Upper lobe of left lung (tissue), 6 donors: ENCODE measurements around the gene COL17A1. TPM values are rescaled to one million over a fixed set of nuclear protein-coding genes. Genes with fewer than 3 reads are reported as not detected.
A peak's percentile ranks its signal among the peaks of the same experiment; 100 is the strongest.

Experiments
- ATAC-seq, 2 donors: fragments of 200-7000 bp; cut with Tn5 transposase; one replicate each; pipeline ENCODE4 v1.9.1; 2022; ENCODE audit warnings: mild to moderate bottlenecking in 2 of 2, moderate library complexity in 2 of 2; ENCODE audit not compliant: low FRiP score in 2 of 2
- DNase-seq, 2 donors: peaks; one replicate each; pipeline ENCODE4 v3.0.0-alpha.2; 2019 to 2020
- H3K27ac ChIP-seq, 4 donors: fragments of 200-600 bp; sonication (generic); one replicate each; pipeline ENCODE4 v1.5.1; 2016 to 2019
- H3K27me3 ChIP-seq, 4 donors: fragments of 200-600 bp; sonication (generic); one replicate each; pipeline ENCODE4 v1.5.1; 2017 to 2019
- H3K36me3 ChIP-seq, 4 donors: fragments of 200-600 bp; sonication (generic); one replicate each; pipeline ENCODE4 v1.5.1; 2016 to 2019
- H3K4me1 ChIP-seq, 4 donors: fragments of 200-600 bp; sonication (generic); one replicate each; pipeline ENCODE4 v1.5.1; 2018 to 2019
- H3K4me3 ChIP-seq, 4 donors: fragments of 200-600 bp; sonication (generic); one replicate each; pipeline ENCODE4 v1.5.1; 2017 to 2019; ENCODE audit warnings: mild to moderate bottlenecking in 2 of 4, moderate library complexity in 1 of 4
- H3K9me3 ChIP-seq, 4 donors: fragments of 200-600 bp; sonication (generic); one replicate each; pipeline ENCODE4 v1.5.1; 2018 to 2019
- EP300 ChIP-seq, 4 donors: sonication (generic); formaldehyde crosslinking; IDR thresholded peaks; one replicate each; pipeline ENCODE4 v1.5.1; 2017; ENCODE audit warnings: antibody characterized with exemption in 4 of 4, control low read depth in 2 of 4
- POLR2A ChIP-seq, 4 donors: fragments of 450-650 bp; IDR thresholded peaks; one replicate each; pipeline ENCODE4 v1.5.1; 2016 to 2017; ENCODE audit warnings: antibody characterized with exemption in 4 of 4, mild to moderate bottlenecking in 2 of 4
- POLR2AphosphoS5 ChIP-seq, 2 donors: sonication (generic); formaldehyde crosslinking; IDR thresholded peaks; one replicate each; pipeline ENCODE4 v1.5.1; 2017; ENCODE audit warnings: antibody characterized with exemption in 2 of 2
- WGBS, 2 donors: methylation state at CpG; one replicate each; pipeline ENCODE4 v1.1.5; 2017 to 2018; 5-methylcytosine and 5-hydroxymethylcytosine counted together
- total RNA-seq, 6 donors: library from RNA; depleted of rRNA in 4 of 6; stranded (reverse); fragments of >200 nt in 4 of 6; gene quantifications; one replicate each; pipeline versions ENCODE4 v1.1.0 to v1.2.1, GENCODE V29; 2016 to 2021
- TF ChIP-seq, protein P1 (sequence below), 6 experiments: fragments of 450-650 bp in 4 of 6; fragments of 200-600 bp in 2 of 6; sonication (generic) in 2 of 6; IDR thresholded peaks; one replicate each; pipeline ENCODE4 v1.5.1; 2016 to 2019; ENCODE audit warnings: antibody characterized with exemption in 6 of 6
- donor health status: DM: no; HTN: no; CAD: no; lungs with moderate emphysema.
- donor health status: DM: no; HTN: yes; CAD: no; lungs with severe emphysema.

The COL17A1 gene
- total RNA-seq, 6 donors from 2014 or later = 1.0 to 2.0 (median 1.6) TPM

DNA sequence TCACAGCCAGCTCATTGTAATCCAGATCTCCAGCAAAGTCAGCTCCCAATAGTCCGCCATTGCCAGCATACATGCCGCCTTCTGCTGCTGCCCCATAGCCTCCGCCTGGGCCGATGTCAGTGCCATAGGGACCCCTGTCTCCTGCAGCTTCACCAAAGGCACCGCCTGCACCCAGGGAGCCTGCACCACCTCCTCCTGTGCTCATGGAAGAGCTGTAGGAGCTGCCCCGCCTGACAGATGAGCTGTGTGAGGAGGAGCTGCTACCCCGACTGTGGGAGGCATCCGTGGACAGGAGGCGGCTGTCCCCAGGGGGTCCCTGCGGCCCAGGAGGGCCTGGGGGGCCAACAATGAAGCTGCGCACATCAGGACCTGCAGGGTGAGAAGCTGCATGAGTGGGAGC, 51.7 kb downstream of the COL17A1 start:
- H3K27ac ChIP-seq = no peak overlapping the region
- H3K9me3 ChIP-seq = no peaks in the 10 kb centered on the region
- H3K4me3 ChIP-seq = no peak overlapping the region
- H3K36me3 ChIP-seq = peaks cover 0 to 45% (median 8%) of the 10 kb centered on the region in 4 donors
- H3K27me3 ChIP-seq = no peaks in the 10 kb centered on the region
- ATAC-seq = no peak
- DNase-seq = peak in 1 of 2 donors; percentile 69
- WGBS, 2 donors = 87 to 100% methylated on average over 2 to 11 of the region's 11 CpGs
- H3K4me1 ChIP-seq = no peaks in the 10 kb centered on the region
- TF ChIP-seq, protein P1, sequence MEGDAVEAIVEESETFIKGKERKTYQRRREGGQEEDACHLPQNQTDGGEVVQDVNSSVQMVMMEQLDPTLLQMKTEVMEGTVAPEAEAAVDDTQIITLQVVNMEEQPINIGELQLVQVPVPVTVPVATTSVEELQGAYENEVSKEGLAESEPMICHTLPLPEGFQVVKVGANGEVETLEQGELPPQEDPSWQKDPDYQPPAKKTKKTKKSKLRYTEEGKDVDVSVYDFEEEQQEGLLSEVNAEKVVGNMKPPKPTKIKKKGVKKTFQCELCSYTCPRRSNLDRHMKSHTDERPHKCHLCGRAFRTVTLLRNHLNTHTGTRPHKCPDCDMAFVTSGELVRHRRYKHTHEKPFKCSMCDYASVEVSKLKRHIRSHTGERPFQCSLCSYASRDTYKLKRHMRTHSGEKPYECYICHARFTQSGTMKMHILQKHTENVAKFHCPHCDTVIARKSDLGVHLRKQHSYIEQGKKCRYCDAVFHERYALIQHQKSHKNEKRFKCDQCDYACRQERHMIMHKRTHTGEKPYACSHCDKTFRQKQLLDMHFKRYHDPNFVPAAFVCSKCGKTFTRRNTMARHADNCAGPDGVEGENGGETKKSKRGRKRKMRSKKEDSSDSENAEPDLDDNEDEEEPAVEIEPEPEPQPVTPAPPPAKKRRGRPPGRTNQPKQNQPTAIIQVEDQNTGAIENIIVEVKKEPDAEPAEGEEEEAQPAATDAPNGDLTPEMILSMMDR (IDR thresholded peaks at IDR 0.05) = no peak
- TF ChIP-seq POLR2AphosphoS5 (IDR thresholded peaks at IDR 0.05) (no peak), EP300 (IDR thresholded peaks at IDR 0.05) (no peak), POLR2A (IDR thresholded peaks at IDR 0.05) (no peak)

DNA sequence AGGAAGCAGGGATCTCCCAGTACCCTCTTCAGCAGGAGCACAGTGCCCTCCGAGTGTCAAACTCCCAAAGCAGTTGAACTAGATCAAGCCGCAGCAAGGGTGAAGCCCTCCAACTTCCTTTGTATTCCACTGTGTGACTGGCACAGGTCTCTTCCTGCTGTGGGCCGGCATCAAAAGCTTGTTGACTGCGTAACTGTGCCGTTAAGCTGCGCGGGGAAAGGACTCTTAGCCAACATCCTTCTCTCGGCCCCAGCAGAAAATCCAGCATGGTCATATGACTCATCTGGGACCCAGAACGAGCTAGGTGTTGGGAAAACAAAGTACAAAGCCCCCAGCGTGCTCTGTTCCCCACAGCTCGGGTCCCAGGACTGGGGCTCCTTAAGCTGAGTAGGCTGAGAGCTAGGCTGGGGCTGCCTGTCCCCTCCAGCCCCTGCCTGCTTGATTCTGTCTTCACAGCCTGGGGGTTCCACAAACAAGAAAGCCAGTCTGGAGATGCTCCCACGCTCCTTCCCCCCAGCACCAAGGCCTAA, 52.2 kb downstream of the COL17A1 start:
- Histone ChIP-seq H3K4me1 (no peaks in the 10 kb centered on the region), H3K27ac (peak overlapping the region in 1 of 4 donors; percentile 18), H3K36me3 (peaks cover 0 to 50% (median 8%) of the 10 kb centered on the region in 4 donors), H3K9me3 (no peaks in the 10 kb centered on the region), H3K4me3 (no peak overlapping the region), H3K27me3 (no peaks in the 10 kb centered on the region)
- ATAC-seq (no peak), DNase-seq (no peak)
- TF ChIP-seq, protein P1 (IDR thresholded peaks at IDR 0.05) = no peak
- TF ChIP-seq POLR2AphosphoS5 (IDR thresholded peaks at IDR 0.05) (no peak), EP300 (IDR thresholded peaks at IDR 0.05) (no peak), POLR2A (IDR thresholded peaks at IDR 0.05) (no peak)
- WGBS, 2 donors = 65 to 75% methylated on average over 12 of the region's 12 CpGs

DNA sequence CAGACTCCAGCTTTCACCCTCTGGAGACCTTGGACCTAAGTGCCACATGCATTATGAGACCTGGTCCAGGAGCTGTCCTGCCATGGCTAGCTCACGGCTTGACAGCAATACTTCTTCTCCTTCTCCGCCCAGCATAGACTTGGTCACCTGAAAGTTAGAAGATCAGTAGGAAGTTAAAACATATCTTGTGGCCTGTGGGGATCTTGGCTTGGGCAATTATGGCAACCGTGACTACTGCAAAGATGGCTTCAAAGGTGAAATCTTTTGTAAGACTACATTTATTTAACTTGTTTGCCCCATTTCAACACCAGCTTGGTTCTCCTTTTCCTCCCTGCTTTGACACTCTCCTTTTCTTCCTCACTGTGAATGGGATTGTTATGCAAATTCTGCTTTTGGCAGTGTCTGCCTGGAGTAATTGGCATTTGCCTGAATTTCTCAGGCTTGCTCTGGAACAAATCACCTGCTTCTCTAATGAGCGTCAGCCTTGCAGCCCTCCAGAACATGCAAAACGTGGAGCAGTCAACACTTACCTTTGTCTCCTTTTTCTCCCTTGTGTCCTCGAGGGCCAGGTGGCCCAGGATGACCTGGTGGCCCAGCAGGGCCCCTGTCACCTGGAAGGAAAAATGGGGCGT, 53.4 kb downstream of the COL17A1 start:
- TF ChIP-seq, protein P1 (IDR thresholded peaks at IDR 0.05) = no peak
- no peak for TF ChIP-seq POLR2A (IDR thresholded peaks at IDR 0.05)
- TF ChIP-seq EP300 (IDR thresholded peaks at IDR 0.05) = no peak
- TF ChIP-seq POLR2AphosphoS5 (IDR thresholded peaks at IDR 0.05) = no peak
- Histone ChIP-seq H3K36me3 (peaks cover 0 to 62% (median 10%) of the 10 kb centered on the region in 4 donors), H3K4me3 (no peak overlapping the region), H3K4me1 (no peaks in the 10 kb centered on the region), H3K27ac (peak overlapping the region in 3 of 4 donors; percentile 30 to 53 (median 32)), H3K9me3 (no peaks in the 10 kb centered on the region), H3K27me3 (no peaks in the 10 kb centered on the region)
- DNase-seq (no peak), ATAC-seq (no peak)
- WGBS, 2 donors = 71 to 80% methylated on average over 7 of the region's 7 CpGs

DNA sequence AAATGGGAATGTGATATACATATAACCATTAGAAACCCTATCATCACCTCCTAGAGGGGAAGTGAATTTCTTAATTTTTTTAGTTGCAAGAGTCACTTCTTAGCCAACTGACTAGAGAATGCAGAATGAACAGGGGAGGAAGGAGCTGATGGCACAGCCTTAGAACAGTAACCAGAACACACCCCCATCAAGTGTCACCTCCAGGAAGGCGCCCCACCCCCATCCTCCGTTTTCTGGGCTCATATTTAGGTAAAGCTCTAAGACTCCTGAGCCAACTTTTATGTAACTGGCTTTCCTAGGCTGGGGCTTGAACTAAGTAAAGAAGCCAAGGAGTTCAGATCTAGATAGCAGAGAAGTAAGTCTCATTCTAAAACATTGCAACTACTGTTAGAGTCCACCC, 54.0 kb downstream of the COL17A1 start:
- peak overlapping the region in 3 of 4 donors; percentile 30 to 53 (median 32) for H3K27ac ChIP-seq
- H3K4me1 ChIP-seq = no peaks in the 10 kb centered on the region
- no peak overlapping the region for H3K4me3 ChIP-seq
- TF ChIP-seq, protein P1 (IDR thresholded peaks at IDR 0.05) = no peak
- TF ChIP-seq POLR2AphosphoS5 (IDR thresholded peaks at IDR 0.05) (no peak), POLR2A (IDR thresholded peaks at IDR 0.05) (no peak), EP300 (IDR thresholded peaks at IDR 0.05) (no peak)
- peaks cover 0 to 67% (median 10%) of the 10 kb centered on the region in 4 donors for H3K36me3 ChIP-seq
- H3K9me3 ChIP-seq = no peaks in the 10 kb centered on the region
- DNase-seq = no peak
- H3K27me3 ChIP-seq = no peaks in the 10 kb centered on the region
- ATAC-seq = no peak
- WGBS, 2 donors = 64 to 75% methylated on average over 2 of the region's 2 CpGs

DNA sequence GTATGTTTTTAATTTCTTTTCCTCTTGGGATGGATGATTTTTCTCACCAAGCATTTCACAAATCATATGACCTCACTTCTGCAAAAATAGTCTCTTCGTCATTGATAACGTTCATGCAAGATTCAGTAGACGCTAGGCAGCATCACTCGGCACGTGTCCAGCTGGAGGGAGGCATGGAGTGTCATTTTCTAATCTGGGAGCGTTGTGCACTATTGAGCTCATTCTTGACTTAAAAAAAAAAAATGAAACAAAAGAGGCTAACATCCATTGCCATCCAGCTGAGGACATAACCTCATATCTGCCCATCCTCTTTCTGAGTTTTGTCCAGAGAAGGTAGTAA, 56.2 kb downstream of the COL17A1 start:
- Histone ChIP-seq H3K36me3 (peaks cover 8 to 88% (median 16%) of the 10 kb centered on the region in 4 donors), H3K27ac (no peak overlapping the region), H3K27me3 (no peaks in the 10 kb centered on the region), H3K4me3 (no peak overlapping the region), H3K9me3 (no peaks in the 10 kb centered on the region), H3K4me1 (peaks cover 0 to 10% (median 3%) of the 10 kb centered on the region in 4 donors)
- 84 to 86% methylated on average over 6 of the region's 6 CpGs for WGBS, 2 donors
- ATAC-seq (peak in 1 of 2 donors; percentile 69), DNase-seq (no peak)
- no peak for TF ChIP-seq POLR2AphosphoS5 (IDR thresholded peaks at IDR 0.05)
- no peak for TF ChIP-seq POLR2A (IDR thresholded peaks at IDR 0.05)
- TF ChIP-seq, protein P1 (IDR thresholded peaks at IDR 0.05) = no peak
- no peak for TF ChIP-seq EP300 (IDR thresholded peaks at IDR 0.05)
